HG03039 (cell line): Measurements from ENCODE around the gene KCTD11.
"Not testable (repeated sequence)": the region's sequence is repeated elsewhere in the genome, so short reads cannot be mapped to it uniquely, and the experiment has no call there.

Experiments
- ATAC-seq: cut with Tn5 transposase; IDR thresholded peaks from one replicate; pipeline ENCODE4 v1.9.1; 2021; ENCODE audit warnings: mild to moderate bottlenecking, moderate library complexity; ENCODE audit not compliant: unreplicated experiment

Gene KCTD11

DNA sequence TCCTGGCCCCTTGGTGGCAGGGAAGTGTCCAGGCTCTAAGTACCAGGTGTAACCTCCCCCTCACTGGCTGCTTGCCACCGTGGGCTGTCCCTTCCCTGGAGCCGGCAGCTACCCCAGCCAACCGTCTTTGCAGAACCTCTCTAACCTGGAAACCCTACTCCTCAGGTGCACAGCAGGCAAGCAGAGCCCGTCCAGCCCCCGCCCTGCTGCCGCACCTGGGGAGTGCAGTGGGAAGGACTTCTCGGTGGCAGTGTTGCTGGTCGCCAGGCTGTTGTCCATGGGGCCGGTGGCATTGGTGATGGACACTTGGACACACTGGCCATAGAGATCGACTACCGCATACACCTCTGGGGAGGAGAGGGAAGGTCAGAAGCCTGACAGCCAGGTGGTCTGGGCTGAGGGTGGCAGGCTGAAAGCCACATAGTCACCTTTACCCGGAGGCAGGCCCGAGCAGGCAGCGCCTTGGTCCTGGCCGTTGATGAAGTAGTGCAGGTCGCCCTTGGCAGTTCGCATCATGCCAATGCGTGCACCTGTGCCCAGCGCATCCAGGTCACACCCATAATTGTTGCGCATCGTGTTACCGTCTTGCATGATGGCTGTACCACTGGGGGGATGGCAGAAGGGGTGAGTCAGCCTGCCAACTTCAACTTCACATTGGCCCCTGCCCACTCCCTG is 29.3 kb upstream of the KCTD11 start:
- ATAC-seq = no peak

DNA sequence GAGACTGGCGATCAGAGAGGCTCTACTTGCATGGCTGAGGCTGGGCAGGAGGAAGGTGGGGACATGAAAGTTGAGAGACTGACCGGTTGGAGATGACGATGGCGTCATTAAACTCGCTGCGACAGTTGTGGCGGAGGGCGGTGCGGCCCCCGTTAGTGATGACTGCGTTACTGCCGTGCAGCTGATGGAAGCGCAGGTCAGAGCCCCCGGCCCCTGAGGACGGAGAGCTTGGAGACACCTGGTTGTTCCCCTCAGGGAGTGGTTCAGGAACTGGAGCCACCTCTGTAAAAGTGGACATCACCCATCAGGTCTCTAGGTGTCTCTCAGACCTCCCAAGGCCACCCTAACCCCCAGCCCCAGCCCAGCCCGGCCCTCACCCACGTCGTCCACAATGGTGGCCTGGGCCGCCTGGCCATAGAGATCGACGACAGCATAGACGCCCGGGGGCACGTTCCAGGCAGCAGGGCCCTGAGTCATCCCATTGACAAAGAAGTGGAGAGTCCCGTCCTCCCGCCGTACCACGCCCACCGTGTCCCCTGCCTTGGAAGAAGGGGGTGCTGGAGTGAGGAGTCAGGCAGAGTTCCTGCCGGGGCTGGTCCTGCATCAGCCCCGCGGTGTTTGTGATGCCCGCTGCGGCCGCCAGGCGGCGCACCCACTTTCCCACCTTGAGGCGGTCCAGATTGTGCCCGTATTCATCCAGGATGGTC is 28.1 kb upstream of the KCTD11 start:
- ATAC-seq = no peak

DNA sequence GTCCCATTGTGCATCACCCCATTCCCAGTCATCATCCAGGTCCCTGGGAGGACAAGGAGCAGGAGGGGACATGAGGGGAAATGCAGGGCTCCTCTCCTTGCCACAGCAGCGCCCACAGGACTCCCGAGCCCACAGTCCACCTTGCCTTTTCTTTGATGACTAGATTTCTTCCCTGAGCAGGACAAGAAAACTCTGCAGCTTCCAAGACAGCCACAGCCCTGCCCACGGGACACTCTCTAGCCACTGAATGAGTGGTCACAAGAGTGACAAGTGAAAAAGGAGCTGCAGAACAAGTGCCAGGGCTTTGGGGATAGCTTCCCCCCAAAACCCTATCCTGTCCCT is 27.6 kb upstream of the KCTD11 start:
- no peak for ATAC-seq

- ATAC-seq = no peak
Measured at GRCh38 chr17:7325031-7325528, 26.9 kb upstream of the KCTD11 start.

DNA sequence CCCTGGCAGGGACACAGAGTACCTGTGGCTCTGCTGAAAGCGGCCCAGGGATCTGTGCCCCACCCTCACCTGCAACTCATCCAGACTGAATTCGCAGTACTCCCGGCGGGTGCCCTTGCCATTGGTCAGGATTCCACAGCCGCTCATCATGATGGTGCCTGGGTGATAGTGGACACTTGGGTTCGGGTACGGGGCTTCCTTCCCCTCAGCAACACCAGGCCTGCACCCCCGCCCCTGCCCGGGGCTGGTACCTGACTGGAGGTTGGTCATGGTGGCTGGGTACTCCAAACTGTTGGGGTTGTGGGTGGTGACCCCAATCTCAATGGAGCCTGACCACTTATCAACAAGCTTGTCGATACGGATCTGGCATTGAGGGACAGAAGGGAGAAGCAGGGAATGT is 25.8 kb upstream of the KCTD11 start:
- ATAC-seq = no peak

GRCh38 chr17:7327056-7327455 is 24.9 kb upstream of the KCTD11 start:
- no peak for ATAC-seq

DNA sequence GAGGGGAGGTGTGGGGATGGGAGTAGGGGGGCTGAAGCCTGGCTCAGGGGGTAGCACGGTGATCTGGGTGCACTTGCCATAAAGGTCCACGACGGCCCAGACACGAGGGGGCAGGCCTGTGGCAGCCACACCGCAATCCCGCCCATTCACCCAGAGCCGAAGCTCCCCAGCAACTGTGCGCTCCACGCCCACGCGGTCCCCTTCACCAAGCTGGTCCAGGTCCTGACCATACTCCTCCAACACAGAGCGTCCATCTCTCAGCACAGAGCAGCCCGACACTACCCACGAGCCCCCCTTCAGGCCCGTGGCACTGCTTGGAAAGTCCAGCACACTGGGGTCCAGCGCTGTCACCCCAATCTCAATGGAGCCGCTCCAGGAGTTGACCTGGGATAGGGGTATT is 24.5 kb upstream of the KCTD11 start:
- no peak for ATAC-seq

DNA sequence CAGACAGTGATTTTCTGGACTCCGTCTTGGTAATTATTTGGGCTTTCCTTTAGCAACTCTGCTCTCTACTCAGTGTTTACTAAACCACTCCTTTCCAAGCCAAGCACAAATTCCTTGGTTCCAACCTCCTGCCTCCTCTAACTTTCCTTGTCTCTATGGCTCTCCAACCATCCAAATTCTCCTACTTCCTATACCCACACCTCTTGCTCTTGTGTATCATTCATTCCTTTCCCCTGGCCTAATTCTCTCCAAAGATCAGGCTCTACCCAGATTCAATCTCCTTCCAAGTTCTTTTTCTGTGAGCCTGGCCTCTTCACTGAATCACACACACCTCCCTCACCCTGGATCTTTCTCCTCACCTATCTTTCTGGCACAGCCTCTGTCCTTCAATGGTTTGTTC is 24.0 kb upstream of the KCTD11 start:
- ATAC-seq = no peak

- no peak for ATAC-seq
Measured at GRCh38 chr17:7328840-7329373, 23.1 kb upstream of the KCTD11 start, which contains the start of gene NEURL4. TSS of gene NEURL4 (minus strand) at chr17:7329335. CDS start at chr17:7329312, 23 bp downstream.

DNA sequence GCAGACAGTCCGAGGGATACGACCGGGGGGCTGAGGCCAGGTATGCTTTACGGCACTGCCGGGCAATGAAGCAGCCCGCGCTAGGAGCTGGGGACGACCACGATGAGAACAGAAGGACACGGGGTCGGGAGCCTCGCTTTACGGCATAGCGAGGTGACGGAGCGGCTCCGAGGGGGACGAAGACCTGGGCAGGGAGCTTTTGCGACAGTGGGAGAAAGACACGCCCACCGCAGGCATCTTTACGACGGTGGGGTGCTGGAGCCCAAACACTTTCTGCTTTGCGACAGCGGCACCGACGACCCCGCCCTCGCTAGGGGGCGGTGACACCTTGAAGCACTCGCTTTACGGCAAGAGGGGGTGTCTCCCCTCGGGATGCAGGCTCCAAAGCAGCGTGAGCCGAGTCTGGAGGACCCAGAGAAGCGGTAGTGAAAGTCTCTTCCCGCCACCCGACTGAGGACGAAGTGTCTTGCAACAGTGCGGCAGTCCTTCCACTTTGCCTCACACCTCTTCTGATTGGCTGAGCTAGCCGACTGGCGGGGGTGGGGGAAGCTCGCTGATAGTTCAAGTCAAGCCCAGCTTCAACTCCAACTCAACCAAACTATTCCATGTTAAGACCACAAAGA is 22.5 kb upstream of the KCTD11 start:
- peak; percentile 53 for ATAC-seq

DNA sequence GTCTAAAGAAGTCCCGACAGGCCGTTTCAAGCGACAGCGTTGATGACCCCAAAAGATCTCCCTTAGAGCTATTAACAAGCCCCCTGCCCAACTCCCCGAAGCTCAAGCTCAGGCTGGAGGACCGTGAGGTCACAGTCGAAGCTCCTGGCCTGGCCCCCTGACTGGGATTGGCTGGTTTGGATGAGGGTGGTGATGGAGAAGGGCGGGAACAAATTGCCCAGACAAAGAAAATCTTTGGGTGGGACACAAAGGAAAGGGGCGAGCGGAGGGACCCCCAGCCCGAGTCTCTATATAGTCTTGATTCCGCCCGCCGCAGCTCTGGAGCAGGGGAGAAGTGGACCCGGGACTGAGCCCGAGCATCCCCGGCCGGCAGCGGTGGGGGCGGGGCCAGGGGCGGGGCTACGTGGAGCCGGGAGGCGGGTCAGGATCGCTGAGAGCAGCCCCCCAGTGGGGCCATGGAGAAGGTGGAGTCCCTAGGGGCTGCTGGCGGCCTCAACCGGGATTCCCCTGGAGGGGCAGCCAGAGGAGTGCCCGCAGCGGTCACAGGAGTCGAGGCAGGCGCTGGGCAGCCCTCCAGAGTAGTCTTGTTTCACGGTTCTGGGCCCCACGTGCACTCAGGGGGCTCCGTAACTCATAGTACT is 21.8 kb upstream of the KCTD11 start:
- peak; percentile 30 for ATAC-seq

- no peak for ATAC-seq
Measured at GRCh38 chr17:7330638-7331015, 21.3 kb upstream of the KCTD11 start.

GRCh38 chr17:7332111-7332510 is 19.9 kb upstream of the KCTD11 start:
- no peak for ATAC-seq

- not testable (repeated sequence) for ATAC-seq
Measured at GRCh38 chr17:7332600-7333069, 19.3 kb upstream of the KCTD11 start.

DNA sequence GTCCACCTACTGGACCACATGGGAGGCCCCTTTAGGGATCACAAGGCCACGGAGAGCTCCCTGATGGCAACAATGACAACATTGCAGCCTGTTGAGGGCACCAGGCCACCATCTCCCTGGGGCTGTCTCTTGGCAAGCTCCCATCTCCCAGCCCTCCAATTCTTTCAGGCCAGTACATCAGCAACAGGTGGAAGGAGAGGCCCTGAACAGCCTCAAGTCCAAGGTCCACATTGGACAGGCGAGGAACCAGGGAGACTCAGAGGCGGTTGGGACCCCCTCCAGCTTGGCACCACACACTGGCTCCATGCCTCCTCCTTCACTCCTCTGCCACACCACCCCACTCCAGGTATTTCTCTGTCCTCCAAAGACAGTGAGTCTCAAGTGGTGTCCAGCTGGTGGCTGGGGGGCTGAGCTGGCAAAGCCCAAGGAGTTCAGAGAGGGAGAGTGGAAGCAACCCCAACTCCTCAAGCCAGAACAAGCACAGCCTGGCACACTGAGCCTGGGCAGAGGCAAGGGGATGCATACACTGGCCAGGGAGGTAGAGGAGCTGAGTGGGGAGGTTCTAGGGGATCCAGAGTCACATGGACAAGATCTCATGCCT is 16.9 kb upstream of the KCTD11 start:
- no peak for ATAC-seq

DNA sequence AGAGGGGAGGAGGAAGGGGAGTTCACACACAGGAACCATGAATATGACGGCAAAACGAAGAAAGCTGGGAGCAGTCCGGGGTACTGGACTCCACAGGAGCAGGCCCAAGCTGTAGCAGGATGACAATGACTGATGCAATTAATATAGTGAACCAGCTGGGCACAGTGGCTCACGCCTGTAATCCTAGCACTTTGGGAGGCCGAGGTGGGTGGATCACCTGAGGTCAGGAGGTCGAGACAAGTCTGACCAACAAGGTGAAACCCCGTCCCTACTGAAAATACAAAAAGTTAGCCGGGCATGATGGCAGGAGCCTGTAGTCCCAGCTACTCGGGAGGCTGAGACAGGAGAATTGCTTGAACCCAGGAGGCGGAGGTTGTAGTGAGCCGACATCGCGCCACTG is 16.2 kb upstream of the KCTD11 start:
- not testable (repeated sequence) for ATAC-seq

GRCh38 chr17:7336240-7337175 is 15.5 kb upstream of the KCTD11 start, which contains the start of gene ACAP1:
TSS of gene ACAP1 (plus strand) at chr17:7336529. CDS start at chr17:7336735, 206 bp downstream.
- peak; percentile 47 for ATAC-seq

DNA sequence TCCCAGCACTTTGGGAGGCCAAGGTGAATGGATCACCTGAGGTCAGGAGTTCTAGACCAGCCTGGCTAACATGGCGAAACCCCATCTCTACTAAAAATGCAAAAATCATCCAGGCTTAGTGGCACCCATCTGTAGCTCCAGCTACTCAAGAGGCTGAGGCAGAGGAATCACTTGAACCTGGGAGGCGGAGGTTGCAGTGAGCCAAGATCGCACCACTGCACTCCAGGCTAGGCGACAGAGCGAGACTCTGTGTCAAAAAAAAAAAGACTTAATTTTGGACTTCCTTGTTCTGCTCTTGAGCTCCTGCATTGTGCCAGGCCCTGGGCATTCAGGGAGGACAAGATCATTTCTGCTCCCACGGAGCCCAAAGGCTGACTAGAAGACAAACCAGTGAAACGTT is 14.4 kb upstream of the KCTD11 start:
- not testable (repeated sequence) for ATAC-seq

DNA sequence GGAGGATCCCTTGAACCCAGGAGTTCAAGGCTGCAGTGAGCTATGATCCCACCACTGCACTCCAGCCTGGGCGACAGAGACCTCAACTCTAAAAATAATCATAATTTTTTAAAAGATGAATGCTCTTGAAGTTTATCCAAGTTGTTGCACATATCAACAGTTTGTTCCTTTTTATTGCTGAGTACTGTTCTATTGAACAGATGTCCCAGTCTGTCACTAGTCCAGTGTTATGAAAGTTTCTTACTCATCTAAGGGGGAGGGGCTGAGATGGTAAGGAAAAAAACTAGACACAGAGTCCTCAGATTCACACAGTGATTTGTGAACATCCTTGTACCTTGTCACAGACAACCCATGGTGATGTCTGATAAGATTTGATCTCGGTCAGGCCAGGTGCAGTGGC is 11.8 kb upstream of the KCTD11 start:
- no peak for ATAC-seq

GRCh38 chr17:7341842-7342241 is 10.1 kb upstream of the KCTD11 start:
- ATAC-seq = no peak
